Measurements from ENCODE around the gene LRRC38.
"Not testable (repeated sequence)": the region's sequence is repeated elsewhere in the genome, so short reads cannot be mapped to it uniquely, and the experiment has no call there.

The LRRC38 gene

GRCh38 chr1:13456904-13457532, 56.8 kb downstream of the LRRC38 start:
- DNase-seq, result no peak

- no peak for DNase-seq
Observed at GRCh38 chr1:13451399-13451965, 62.3 kb downstream of the LRRC38 start.

GRCh38 chr1:13450204-13450603, 63.6 kb downstream of the LRRC38 start:
- DNase-seq, result no peak

DNA sequence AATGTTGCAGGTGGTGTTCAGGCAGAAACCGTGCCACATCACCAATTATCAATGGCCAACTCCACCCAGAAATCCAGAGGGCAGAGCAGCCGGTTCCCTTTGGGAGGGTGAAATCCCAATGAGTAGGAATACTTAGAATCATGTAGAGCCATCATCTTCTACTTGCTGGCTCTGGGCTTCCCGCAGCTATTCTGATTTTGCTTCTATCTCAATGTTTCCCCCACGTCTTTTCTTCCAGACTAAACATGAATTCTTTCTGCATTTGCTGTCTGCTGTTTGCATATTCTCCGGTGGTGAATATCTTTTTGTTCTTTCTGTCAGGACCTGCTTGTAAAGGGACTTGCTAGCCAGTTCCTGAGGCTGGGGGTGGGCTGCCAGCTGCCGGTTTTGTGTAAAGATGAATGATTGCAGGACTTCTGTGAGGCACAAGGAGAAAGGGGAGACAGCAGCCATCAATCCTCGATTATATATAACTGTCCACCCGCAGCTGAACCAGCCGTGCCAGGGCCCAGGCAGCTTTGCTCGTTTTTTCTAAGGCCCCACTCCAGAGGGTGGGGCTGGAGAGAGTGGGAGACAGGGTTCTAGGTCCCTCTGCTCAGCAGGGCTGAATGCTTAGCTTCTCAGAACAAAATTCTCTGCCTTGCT, 70.3 kb downstream of the LRRC38 start:
- no peak for DNase-seq

GRCh38 chr1:13439104-13439783, 74.6 kb downstream of the LRRC38 start:
- DNase-seq, result not testable (repeated sequence)

GRCh38 chr1:13435458-13435857, 78.3 kb downstream of the LRRC38 start:
- DNase-seq, result no peak

DNA sequence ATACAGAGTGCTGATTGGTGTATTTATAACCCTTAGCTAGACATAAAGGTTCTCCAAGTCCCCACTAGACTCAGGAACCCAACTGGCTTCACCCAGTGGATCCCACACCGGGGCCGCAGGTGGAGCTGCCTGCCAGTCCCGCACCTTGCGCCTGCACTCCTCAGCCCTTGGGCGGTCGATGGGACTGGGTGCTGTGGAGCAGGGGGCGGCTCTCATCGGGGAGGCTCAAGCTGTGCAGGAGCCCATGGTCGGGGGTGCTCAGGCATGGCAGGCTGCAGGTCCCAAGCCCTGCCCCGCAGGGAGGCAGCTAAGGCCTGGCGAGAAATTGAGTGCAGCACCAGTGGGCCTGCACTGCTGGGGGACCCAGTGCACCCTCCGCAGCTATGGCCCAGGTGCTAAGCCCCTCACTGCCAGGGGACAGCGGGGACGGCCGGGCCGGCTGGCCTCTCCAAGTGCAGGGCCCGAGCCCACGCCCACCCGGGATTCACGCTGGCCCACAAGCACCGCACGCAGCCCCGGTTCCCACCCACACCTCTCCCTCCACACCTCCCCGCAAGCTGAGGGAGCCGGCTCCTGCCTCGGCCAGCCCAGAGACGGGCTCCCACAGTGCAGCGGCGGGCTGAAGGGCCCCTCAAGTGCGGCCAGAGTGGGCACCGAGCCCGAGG, 80.0 kb downstream of the LRRC38 start:
- not testable (repeated sequence) for DNase-seq

- DNase-seq, result no peak
Observed at GRCh38 chr1:13432251-13432650, 81.6 kb downstream of the LRRC38 start.

GRCh38 chr1:13430495-13430894, 83.3 kb downstream of the LRRC38 start:
- DNase-seq, result no peak

All from amniotic stem cell (primary cell).